ENCODE measurements around the gene DNAJC5. TPM values are rescaled to one million over a fixed set of nuclear protein-coding genes. Genes with fewer than 3 reads are reported as not detected.

The DNAJC5 gene
- total RNA-seq, 6 donors from 2014 or later = 44.6 to 66.0 (median 60.7) TPM

GRCh38 chr20:63858393-63859165 lies 36.3 kb upstream of the DNAJC5 start:
- DNase-seq (peak in 1 of 2 donors; percentile 72), ATAC-seq (ENCODE audit: low FRiP score in 2 of 2) (peak; percentile 1 to 24)
- Histone ChIP-seq H3K27ac (peak overlapping the region; percentile 42 to 80 (median 66)), H3K36me3 (peaks cover 0 to 19% (median 13%) of the 10 kb centered on the region in 4 donors), H3K27me3 (peaks cover 0 to 5% (median 0%) of the 10 kb centered on the region in 4 donors), H3K9me3 (no peaks in the 10 kb centered on the region), H3K4me3 (no peak overlapping the region), H3K4me1 (peaks cover 55 to 83% (median 62%) of the 10 kb centered on the region in 4 donors)
- TF ChIP-seq CTCF (IDR thresholded peaks at IDR 0.05) (peak in 2 of 6 experiments; percentile 19 to 28), POLR2AphosphoS5 (IDR thresholded peaks at IDR 0.05) (peak; percentile 10 to 19), EP300 (IDR thresholded peaks at IDR 0.05) (no peak), POLR2A (IDR thresholded peaks at IDR 0.05) (peak in 1 of 4 donors; percentile 3)
- WGBS, 2 donors = 0 to 8% methylated on average over 5 to 11 of the region's 12 CpGs

GRCh38 chr20:63859166-63859699 lies 35.7 kb upstream of the DNAJC5 start:
- H3K4me1 ChIP-seq = peaks cover 51 to 83% (median 59%) of the 10 kb centered on the region in 4 donors
- WGBS, 2 donors = 45 to 50% methylated on average over 2 to 7 of the region's 7 CpGs
- H3K36me3 ChIP-seq = peaks cover 0 to 19% (median 13%) of the 10 kb centered on the region in 4 donors
- no peak for DNase-seq
- TF ChIP-seq CTCF (IDR thresholded peaks at IDR 0.05) = peak in 1 of 6 experiments; percentile 3
- TF ChIP-seq POLR2A (IDR thresholded peaks at IDR 0.05) = no peak
- no peak for ATAC-seq (ENCODE audit: low FRiP score in 2 of 2)
- H3K9me3 ChIP-seq = no peaks in the 10 kb centered on the region
- no peak overlapping the region for H3K4me3 ChIP-seq
- peak overlapping the region; percentile 42 to 80 (median 66) for H3K27ac ChIP-seq
- H3K27me3 ChIP-seq = peaks cover 0 to 5% (median 0%) of the 10 kb centered on the region in 4 donors

- H3K4me1 ChIP-seq = peaks cover 43 to 70% (median 46%) of the 10 kb centered on the region in 4 donors
- no peaks in the 10 kb centered on the region for H3K9me3 ChIP-seq
- H3K36me3 ChIP-seq = peaks cover 0 to 19% (median 13%) of the 10 kb centered on the region in 4 donors
- DNase-seq (peak; percentile 56 to 67), ATAC-seq (ENCODE audit: low FRiP score in 2 of 2) (no peak)
- H3K27ac ChIP-seq = peak overlapping the region in 1 of 4 donors; percentile 60
- H3K4me3 ChIP-seq = no peak overlapping the region
- TF ChIP-seq EP300 (IDR thresholded peaks at IDR 0.05) = no peak
- TF ChIP-seq POLR2AphosphoS5 (IDR thresholded peaks at IDR 0.05) = no peak
- TF ChIP-seq POLR2A (IDR thresholded peaks at IDR 0.05) = no peak
- WGBS, 2 donors = 58 to 67% methylated on average over 14 to 17 of the region's 17 CpGs
- H3K27me3 ChIP-seq = peaks cover 0 to 5% (median 0%) of the 10 kb centered on the region in 4 donors
These were observed 34.4 kb upstream of the DNAJC5 start for GRCh38 chr20:63860325-63861051.

- ATAC-seq (ENCODE audit: low FRiP score in 2 of 2) (no peak), DNase-seq (no peak)
- H3K27me3 ChIP-seq = no peaks in the 10 kb centered on the region
- no peaks in the 10 kb centered on the region for H3K9me3 ChIP-seq
- 95 to 96% methylated on average over 55 to 59 of the region's 59 CpGs for WGBS, 2 donors
- H3K36me3 ChIP-seq = peaks cover 0 to 19% (median 13%) of the 10 kb centered on the region in 4 donors
- no peak for TF ChIP-seq POLR2A (IDR thresholded peaks at IDR 0.05)
- TF ChIP-seq CTCF (IDR thresholded peaks at IDR 0.05) = no peak
- H3K27ac ChIP-seq = peak within 1 kb of the TSS in 1 of 4 donors; percentile 60
- H3K4me1 ChIP-seq = peaks cover 44 to 70% (median 47%) of the 10 kb centered on the region in 4 donors
- H3K4me3 ChIP-seq = no peak within 1 kb of the TSS
These were observed 33.5 kb upstream of the DNAJC5 start, which contains the start of gene ABHD16B for GRCh38 chr20:63861365-63861934. Gene ABHD16B, plus strand, starts transcription at chr20:63861498. Its CDS starts 43 bp downstream, at chr20:63861541.

Data from upper lobe of left lung (tissue), 6 donors.